B cell (primary cell): ENCODE measurements around the gene ZNF683.
"Not testable (repeated sequence)": the region's sequence is repeated elsewhere in the genome, so short reads cannot be mapped to it uniquely, and the experiment has no call there.

ENCODE experiments used
- EZH2 ChIP-seq: IDR thresholded peaks from 2 replicates; pipeline ENCODE4 v1.6.1; 2012; ENCODE audit warnings: borderline replicate concordance, low read depth, mild to moderate bottlenecking, moderate library complexity, low read length; ENCODE audit not compliant: insufficient read depth, poor library complexity, severe bottlenecking
- TF ChIP-seq, protein P1 (sequence below): fragments of 200-600 bp; IDR thresholded peaks from one replicate; pipeline ENCODE4 v1.8.0; 2022; ENCODE audit warnings: antibody characterized with exemption, mild to moderate bottlenecking

DNA sequence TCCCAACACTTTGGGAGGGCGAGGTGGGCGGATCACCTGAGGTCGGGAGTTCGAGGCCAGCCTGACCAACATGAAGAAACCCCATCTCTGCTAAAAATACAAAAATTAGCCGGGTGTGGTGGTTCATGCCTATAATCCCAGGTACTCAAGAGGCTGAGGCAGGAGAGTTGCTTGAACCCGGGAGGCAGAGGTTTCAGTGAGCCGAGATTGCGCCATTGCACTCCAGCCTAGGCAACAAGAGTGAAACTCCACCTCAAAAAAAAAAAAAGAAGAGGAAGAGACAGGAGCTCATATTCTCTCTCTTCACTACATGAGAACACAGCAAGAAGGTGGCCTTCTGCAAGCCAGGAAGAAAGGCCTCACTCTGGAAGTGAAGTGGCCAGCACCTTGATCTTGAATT lies 39.2 kb downstream of the ZNF683 start:
- TF ChIP-seq, protein P1, sequence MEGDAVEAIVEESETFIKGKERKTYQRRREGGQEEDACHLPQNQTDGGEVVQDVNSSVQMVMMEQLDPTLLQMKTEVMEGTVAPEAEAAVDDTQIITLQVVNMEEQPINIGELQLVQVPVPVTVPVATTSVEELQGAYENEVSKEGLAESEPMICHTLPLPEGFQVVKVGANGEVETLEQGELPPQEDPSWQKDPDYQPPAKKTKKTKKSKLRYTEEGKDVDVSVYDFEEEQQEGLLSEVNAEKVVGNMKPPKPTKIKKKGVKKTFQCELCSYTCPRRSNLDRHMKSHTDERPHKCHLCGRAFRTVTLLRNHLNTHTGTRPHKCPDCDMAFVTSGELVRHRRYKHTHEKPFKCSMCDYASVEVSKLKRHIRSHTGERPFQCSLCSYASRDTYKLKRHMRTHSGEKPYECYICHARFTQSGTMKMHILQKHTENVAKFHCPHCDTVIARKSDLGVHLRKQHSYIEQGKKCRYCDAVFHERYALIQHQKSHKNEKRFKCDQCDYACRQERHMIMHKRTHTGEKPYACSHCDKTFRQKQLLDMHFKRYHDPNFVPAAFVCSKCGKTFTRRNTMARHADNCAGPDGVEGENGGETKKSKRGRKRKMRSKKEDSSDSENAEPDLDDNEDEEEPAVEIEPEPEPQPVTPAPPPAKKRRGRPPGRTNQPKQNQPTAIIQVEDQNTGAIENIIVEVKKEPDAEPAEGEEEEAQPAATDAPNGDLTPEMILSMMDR: not testable (repeated sequence)
- TF ChIP-seq EZH2: not testable (repeated sequence)
